Measurements from ENCODE around the gene FAM72A.
"Not testable (repeated sequence)": the region's sequence is repeated elsewhere in the genome, so short reads cannot be mapped to it uniquely, and the experiment has no call there.

- TF ChIP-seq EZH2 (IDR thresholded peaks at IDR 0.05); FOXP2 (optimal IDR thresholded peaks at IDR 0.05; ENCODE audit: control extremely low read depth, extremely low read length, insufficient read depth): not testable (repeated sequence)
Measured at GRCh38 chr1:206221585-206221984, 18.9 kb upstream of the FAM72A start.

Data from SK-N-MC (cell line).